ENCODE results near the gene STARD9.

DNA sequence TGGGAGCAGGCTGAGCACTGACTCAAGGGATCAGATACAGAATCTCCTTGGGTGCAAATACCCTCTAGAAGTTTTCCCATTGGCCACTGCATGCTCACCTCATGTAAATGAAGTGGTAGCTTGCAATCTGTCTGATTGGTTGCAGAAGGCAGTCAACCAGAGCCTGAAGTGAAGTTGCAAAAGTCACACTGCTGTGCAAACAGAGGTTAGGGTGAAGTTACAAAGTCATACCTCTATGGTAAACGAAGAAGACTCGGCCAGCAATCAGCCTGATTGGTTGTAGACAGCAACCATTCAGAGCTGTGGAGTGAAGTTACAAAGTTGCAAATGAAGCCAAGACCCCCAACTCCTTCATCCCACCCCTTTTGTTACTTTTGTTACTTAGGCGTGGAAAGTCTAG, 27.1 kb downstream of the STARD9 start:
- TF ChIP-seq POLR2A (IDR thresholded peaks at IDR 0.05) = no peak
- TF ChIP-seq, protein P1, sequence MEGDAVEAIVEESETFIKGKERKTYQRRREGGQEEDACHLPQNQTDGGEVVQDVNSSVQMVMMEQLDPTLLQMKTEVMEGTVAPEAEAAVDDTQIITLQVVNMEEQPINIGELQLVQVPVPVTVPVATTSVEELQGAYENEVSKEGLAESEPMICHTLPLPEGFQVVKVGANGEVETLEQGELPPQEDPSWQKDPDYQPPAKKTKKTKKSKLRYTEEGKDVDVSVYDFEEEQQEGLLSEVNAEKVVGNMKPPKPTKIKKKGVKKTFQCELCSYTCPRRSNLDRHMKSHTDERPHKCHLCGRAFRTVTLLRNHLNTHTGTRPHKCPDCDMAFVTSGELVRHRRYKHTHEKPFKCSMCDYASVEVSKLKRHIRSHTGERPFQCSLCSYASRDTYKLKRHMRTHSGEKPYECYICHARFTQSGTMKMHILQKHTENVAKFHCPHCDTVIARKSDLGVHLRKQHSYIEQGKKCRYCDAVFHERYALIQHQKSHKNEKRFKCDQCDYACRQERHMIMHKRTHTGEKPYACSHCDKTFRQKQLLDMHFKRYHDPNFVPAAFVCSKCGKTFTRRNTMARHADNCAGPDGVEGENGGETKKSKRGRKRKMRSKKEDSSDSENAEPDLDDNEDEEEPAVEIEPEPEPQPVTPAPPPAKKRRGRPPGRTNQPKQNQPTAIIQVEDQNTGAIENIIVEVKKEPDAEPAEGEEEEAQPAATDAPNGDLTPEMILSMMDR (IDR thresholded peaks at IDR 0.05) = no peak

Measured in uterus (tissue), 2 donors.